CD4-positive, alpha-beta T cell treated with Interferon gamma for 1 hour (primary cell): Measurements from ENCODE around the gene PLXNA1.

Source experiments
- DNase-seq: peaks from one replicate; pipeline ENCODE4 v3.0.0-alpha.2; 2020

Gene PLXNA1

GRCh38 chr3:126982471-126983175, at the start of gene PLXNA1:
PLXNA1 (plus strand) TSS chr3:126983115; CDS start chr3:126988594, 5,479 bp downstream.
- peak; percentile 89 for DNase-seq

GRCh38 chr3:126934031-126934531, 48.8 kb upstream of the PLXNA1 start:
- DNase-seq = no peak

DNA sequence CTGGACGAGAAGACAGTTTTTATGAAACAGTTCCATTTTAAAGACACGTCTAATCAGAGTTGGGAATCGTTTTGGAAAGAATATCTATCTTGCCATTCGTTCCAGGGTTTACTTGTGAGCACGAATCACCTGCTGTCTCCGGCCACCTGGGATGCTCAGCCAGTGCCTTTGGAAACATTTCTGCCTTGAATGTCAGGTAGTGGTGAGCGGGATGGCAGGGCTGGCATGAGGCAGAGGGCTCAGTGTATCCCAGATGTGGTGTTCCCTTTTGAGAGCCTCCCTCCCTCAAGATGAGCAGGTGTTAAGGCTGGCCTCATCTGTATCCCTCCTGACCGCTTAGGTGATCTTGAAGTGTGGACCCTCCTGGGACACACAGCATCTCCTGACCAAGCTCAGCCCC, 47.9 kb upstream of the PLXNA1 start:
- no peak for DNase-seq

DNA sequence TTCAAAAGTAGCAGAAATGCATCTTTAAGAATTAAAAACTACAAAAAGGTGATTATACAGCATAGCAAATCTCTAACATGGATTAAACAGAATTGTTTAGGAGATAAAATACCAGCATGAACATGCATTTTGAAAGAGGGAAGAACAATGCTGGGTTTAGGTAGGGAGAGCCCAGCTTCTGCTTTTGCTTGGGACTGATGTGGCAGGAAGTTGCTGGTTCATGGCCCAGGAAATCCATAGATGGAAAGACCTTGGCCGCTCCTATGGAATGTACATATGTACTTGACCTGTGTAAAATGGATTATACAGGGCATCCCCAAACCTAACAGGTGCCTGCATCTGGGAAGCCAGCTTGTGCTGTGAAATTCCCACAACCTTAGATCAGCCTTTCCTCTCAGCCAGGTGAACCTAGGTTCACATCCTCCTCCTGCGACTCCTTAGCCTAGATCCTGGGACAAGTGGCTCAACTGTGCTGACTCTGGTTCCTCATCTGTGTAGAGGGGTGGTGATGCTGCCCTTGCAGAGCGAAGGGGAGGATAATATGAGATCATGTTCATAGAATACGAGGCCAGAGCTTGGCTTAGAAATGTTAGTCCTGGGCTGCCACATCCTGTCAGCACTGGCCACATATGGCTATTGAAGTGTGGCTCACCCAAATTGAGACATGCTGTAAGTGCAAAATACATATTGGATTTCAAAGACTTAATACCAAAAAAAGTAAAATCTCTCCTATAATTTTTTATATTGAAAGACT, 47.0 kb upstream of the PLXNA1 start:
- DNase-seq = no peak

DNA sequence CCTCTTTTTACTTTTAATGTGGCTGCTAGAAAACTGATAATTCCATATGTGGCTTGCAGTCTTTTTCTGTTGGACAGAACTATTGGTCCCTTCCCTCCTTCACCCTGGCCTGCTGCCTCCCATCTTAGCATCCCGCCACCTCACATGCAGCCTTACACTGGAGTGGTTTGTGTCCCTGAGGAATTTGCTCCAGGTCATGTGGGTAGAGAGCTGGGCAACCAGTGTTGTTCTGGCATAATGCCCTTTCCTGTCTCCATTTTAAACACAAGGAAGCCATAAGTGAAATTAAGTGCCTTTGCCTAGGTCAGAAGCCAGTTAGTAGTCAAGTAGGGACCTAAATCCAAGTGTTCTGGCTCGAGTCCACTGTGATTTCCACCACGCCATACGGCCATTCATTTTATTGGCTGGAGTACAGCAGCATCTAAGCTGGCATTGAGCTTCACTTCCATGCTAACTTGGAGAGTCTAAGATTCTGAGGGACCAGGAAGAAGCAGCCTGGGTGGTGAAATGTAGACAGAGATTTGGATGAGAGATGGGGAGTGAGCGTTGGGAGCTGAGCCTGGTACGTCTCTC, 46.0 kb upstream of the PLXNA1 start:
- DNase-seq = no peak

GRCh38 chr3:126937533-126937932, 45.4 kb upstream of the PLXNA1 start:
- DNase-seq = no peak

DNA sequence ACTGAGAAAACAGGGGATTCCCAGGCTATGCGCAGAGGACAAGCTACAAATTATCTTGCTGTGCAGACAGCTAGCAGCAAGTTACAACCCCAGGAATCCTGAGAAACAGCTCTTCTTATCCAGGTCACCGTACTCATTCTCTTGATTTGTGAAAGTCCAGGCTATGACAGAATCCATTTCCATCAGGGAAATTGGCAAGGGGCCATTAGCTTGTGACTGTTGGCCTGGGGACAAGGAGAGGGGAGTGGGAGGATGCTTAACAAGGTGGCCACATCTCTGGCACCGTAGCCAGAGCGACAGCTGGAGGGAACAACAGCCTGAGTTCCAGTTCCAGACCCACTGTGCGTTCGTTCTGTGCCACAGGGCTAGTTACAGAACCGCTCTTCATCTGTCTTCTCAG, 44.9 kb upstream of the PLXNA1 start:
- no peak for DNase-seq

- no peak for DNase-seq
Observed at GRCh38 chr3:126938520-126939337, 44.2 kb upstream of the PLXNA1 start.

GRCh38 chr3:126939338-126939718, 43.6 kb upstream of the PLXNA1 start:
- DNase-seq = no peak

DNA sequence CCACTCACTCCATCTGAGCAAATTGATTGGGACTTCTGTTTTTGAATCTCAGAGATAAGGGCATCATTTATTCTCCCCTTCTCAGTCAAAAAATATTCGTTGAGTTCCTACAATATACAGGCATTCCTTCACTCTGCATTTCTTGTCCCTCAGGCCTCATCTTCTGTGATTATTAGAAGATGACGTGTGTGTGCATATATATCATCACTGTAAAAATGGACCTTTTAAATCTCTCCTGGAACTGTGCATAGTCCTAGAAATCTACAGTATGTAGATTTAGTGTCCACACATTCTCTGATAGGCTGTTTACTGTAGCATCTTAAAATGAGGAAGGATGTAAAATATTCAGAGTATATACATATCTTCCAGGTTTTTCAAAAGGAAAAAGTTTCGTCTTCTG, 43.2 kb upstream of the PLXNA1 start:
- no peak for DNase-seq

GRCh38 chr3:126941721-126942270, 41.1 kb upstream of the PLXNA1 start:
- DNase-seq = no peak

DNA sequence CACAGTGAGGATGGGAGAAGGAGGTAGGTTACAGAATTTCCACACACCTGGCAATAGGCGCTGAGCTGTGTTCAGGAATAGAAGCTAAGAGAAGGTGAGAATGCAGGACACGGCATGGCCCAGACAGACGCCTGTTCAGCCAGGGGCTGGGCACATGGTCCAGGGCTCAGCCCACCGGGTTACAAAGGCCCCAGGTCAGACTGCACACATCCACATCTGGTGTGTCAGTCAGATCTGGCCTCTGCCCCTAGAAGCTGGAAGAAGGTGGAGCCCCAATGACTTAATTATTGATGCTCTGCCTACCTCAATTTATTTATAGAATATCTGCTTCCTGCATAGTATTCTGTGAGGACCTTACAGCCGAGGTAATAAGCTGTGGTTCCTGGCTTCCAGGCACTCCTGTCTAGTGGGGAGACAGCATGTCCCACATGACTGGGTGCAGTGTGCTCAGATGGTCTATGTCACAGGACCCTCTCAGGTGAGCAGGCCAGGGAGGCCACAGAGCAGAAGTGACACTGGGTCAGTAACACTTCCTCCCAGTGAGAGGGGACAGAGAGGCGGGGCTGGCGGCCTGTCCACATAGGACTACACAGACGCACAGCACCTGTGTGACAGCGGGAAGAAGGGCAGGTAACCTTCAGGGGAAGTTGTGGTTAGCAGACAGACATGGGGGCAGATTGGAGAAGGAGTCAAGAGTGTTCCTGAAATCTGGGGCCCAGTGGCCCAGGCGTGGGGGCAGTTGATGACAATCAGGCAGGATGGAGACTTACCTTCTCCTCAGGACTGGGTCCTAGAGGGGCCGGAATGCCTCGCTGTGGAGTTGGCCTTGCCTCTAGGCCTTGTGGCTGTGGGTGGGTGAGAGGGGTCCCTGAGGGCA, 38.6 kb upstream of the PLXNA1 start:
- DNase-seq = no peak

- DNase-seq = no peak
Observed at GRCh38 chr3:126945171-126945721, 37.7 kb upstream of the PLXNA1 start.

- no peak for DNase-seq
Observed at GRCh38 chr3:126945891-126946290, 37.0 kb upstream of the PLXNA1 start.

DNA sequence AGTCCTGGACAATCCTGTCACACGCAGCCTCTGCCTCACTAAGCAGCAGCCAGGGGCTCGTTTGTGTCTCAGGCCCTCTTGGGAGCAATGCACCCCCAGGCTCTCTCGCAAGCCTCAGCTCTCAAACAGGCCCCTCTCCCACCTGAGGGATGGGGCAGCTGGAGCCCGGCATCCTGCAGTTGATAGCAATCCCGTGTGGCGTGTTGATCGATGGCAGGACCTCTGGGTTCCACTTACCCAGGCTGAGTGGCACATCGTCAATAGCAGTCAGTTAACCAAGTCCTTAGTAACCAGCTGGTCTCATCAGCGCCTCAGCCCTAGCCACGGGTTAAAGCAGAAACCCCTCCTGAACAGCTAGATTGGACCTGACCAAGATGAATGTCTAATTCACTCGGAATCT, 36.5 kb upstream of the PLXNA1 start:
- no peak for DNase-seq

DNA sequence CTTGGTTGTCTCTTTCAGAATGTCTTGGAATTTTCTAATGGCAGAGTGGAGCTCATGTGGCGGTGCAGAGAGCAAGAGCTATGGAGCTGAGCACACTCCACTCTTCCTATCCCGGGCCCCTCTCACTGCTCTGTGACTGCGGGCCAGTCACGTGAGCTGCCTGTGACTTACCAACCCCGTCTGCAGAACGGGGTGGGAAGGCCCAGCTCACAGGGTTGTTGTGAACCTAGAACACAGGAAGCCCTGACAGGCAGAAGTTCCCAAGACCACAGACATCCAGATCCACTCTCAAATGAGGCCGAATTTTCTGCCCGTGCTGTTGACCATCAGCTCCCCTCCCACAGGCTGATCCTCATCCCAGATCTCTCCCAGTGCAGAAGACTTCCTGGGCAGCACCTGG, 35.5 kb upstream of the PLXNA1 start:
- no peak for DNase-seq

GRCh38 chr3:126948980-126949535, 33.9 kb upstream of the PLXNA1 start:
- DNase-seq = no peak

DNA sequence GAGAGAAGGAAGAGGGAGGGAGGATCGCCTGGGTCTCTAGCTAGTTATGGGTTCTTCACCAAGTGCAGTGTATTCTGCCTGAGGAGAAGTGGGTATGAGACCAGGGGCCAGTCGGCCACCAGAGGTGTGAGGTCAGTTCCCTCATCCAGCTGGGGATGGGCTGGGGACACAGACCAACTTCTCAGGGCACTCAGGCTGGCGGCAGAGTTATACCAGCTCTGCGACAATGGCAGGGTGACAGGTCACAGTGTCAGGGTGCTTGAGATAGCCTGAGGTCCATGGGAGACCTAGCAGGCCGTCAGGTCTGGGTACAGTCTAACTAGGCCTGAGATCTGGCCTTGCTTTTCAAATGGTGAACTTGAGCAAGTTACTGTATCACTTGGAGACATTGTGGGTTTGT, 31.4 kb upstream of the PLXNA1 start:
- no peak for DNase-seq

- no peak for DNase-seq
Observed at GRCh38 chr3:126952261-126952982, 30.5 kb upstream of the PLXNA1 start.

GRCh38 chr3:126952983-126953660, 29.8 kb upstream of the PLXNA1 start:
- no peak for DNase-seq
